Brain microvascular endothelial cell (primary cell): ENCODE results near the gene ADAMTS2.

Source experiments
- DNase-seq: peaks from one replicate; pipeline ENCODE4 v3.0.0-alpha.2; 2020
- H3K27ac ChIP-seq: fragments of 250-450 bp; sonication (Bioruptor Pico); 2 replicates; pipeline ENCODE4 v1.5.1; 2020; ENCODE audit warnings: mild to moderate bottlenecking, moderate library complexity
- H3K27me3 ChIP-seq: fragments of 250-450 bp; sonication (Bioruptor Pico); replicated peaks from 2 replicates; pipeline ENCODE4 v1.5.1; 2020; ENCODE audit warnings: mild to moderate bottlenecking
- H3K36me3 ChIP-seq: fragments of 250-450 bp; sonication (Bioruptor Pico); replicated peaks from 2 replicates; pipeline ENCODE4 v1.5.1; 2020; ENCODE audit warnings: mild to moderate bottlenecking
- H3K4me3 ChIP-seq: 2 replicates; pipeline ENCODE4 v1.5.1; 2011; ENCODE audit warnings: low read depth, mild to moderate bottlenecking, control low read depth, low read length, moderate library complexity
- in situ Hi-C: cut with HindIII; loops from 2 replicates; pipeline ENCODE4 v1.10.0; 2017; ENCODE audit warnings: low sequenced_read_pairs, low pct_ligation_motif_present
- TF ChIP-seq, protein P1 (sequence below): IDR thresholded peaks from 2 replicates; pipeline ENCODE4 v1.5.1; 2011; ENCODE audit warnings: low read depth, mild to moderate bottlenecking, moderate library complexity, low read length, control low read depth, inconsistent platforms; ENCODE audit errors: missing control alignments

ADAMTS2 gene

DNA sequence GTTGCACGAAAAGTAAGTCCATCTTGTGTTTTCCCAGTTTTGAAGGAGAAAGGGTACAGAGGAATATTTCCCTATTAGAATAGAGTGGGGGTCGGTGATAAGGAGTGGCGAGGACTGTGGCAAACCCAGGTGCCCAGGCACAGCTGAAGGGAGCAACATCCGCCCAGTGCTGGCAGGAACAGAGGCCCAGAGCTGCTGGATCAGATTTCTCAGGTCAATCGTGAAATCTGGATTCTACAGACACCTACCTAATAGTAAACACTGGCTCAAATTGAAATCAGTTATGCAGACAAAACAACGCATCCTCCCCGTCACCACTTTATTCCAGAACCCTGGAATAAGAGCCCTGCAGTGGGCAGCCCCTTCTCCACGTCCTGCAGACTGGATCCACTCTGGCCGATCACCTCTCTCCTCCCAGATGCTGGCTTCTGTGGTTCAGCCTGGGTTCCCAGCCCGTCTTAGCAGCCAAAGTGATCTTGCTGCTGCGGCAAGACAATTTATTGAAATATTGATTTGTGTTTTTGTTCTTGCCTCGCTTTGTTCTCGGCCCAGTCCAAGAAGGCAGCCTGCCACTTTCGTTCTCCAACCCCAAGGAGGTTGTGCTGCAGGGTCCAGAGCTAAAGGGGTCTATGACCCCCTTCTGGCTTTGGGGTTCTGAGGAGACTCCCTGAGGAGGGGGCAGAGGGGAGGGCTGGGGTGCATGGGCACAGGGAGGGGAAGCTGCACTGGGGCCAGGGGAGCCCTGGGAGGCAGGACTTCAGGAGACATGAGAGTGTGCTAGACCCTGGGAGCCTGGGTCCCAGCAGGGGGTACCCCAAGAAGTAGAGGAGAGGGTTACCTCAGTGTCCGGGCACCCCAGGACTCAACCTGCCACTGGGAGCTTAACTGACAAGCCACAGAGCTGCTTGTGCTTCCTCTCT, 181.8 kb downstream of the ADAMTS2 start:
- Histone ChIP-seq H3K4me3 (no peak overlapping the region), H3K36me3 (no peaks in the 10 kb centered on the region), H3K27ac (no peak overlapping the region), H3K27me3 (no peaks in the 10 kb centered on the region)
- TF ChIP-seq, protein P1, sequence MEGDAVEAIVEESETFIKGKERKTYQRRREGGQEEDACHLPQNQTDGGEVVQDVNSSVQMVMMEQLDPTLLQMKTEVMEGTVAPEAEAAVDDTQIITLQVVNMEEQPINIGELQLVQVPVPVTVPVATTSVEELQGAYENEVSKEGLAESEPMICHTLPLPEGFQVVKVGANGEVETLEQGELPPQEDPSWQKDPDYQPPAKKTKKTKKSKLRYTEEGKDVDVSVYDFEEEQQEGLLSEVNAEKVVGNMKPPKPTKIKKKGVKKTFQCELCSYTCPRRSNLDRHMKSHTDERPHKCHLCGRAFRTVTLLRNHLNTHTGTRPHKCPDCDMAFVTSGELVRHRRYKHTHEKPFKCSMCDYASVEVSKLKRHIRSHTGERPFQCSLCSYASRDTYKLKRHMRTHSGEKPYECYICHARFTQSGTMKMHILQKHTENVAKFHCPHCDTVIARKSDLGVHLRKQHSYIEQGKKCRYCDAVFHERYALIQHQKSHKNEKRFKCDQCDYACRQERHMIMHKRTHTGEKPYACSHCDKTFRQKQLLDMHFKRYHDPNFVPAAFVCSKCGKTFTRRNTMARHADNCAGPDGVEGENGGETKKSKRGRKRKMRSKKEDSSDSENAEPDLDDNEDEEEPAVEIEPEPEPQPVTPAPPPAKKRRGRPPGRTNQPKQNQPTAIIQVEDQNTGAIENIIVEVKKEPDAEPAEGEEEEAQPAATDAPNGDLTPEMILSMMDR, result no peak
- in situ Hi-C loops, result no loop called here
- no peak for DNase-seq

DNA sequence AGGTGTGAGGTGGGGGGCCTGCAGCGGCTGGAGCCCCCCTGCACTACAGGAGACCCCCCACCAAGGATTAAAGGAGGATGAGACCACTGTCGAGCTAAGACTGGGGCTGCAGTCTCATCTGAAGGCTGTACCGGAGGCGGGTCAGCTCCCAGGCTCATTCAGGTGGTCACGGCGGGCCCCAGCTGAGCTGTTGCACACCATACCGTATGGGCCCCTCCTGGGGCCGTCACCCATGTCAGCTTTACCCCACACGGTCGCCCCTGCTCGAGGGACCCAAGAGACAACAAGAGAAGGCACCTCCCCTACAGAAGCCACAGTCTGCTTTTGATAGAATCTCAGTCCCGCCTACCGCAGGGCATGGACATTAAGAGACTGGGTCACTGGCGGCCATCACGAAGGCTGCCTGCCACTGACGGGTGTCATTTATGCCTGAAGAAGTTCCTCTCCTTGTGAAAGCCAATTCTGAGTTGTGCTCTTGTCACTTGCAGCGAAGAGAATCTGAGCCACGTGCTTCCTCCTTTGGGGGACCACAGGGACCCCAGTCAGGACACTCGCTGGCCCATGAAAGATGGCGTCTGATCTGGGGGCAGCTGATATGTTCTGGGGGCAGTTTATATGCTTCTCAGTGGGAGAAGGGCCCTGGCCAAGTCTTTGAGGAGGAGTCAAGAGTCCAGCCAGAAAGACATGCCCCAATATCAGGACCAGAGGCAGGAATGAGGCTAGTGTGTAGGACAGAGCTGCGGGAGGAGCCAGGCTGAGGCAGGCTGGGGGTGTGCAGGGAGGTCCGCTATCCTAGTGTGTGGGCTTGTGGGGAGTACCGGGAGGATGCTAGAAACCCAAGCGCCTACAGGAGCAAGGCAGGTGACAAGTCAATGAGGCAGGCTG, 182.7 kb downstream of the ADAMTS2 start:
- in situ Hi-C loops, result no loop called here

DNA sequence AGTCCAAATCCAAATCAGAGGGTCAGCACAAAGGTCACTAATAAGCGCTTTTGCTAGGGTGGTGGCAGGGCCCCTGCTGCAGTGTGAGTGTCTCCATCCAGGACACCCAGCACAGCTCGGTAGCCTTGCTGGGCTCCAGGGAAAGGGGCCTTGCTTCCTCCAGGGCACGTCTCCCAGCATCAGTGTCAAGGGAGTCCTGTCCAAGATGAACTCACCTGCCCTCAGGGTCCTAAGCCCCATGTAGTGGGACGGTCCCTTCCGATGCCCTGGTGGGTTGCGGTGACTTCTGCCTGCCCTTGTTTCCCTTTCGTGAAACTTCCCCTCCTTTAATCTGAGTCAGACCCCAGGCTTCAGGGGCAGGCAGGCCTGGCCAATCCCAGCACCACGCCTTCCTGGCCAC, 183.4 kb downstream of the ADAMTS2 start:
- Histone ChIP-seq H3K36me3 (peaks cover 2% of the 10 kb centered on the region), H3K27me3 (no peaks in the 10 kb centered on the region), H3K4me3 (no peak overlapping the region), H3K27ac (no peak overlapping the region)
- no peak for DNase-seq
- TF ChIP-seq, protein P1, result no peak
- in situ Hi-C loops, result no loop called here

More for the DNA sequence above, 182.7 kb downstream of the ADAMTS2 start:
- Histone ChIP-seq H3K36me3 (peaks cover 2% of the 10 kb centered on the region), H3K27ac (no peak overlapping the region), H3K27me3 (no peaks in the 10 kb centered on the region), H3K4me3 (no peak overlapping the region)
- DNase-seq, result no peak
- TF ChIP-seq, protein P1, result no peak

DNA sequence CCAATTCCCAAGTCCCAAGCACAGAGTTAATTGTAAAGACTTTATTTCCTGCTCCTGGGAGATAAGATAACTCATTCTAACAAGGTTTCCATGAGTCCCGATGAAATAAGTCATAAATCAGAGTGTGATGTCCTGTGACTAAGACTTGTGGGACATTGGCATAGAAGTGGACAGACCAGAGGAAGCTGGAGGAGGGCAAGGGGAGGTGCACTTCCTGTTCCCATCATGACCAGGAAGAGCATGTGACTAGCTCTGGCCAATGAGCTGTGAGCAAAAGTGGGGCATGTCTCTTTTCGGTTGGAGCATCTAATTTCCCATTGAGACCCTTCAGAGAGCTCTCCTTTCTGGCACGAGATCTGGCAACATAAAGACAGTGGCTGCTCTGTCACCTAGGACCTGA, 184.7 kb downstream of the ADAMTS2 start:
- peaks cover 2% of the 10 kb centered on the region for H3K36me3 ChIP-seq

DNA sequence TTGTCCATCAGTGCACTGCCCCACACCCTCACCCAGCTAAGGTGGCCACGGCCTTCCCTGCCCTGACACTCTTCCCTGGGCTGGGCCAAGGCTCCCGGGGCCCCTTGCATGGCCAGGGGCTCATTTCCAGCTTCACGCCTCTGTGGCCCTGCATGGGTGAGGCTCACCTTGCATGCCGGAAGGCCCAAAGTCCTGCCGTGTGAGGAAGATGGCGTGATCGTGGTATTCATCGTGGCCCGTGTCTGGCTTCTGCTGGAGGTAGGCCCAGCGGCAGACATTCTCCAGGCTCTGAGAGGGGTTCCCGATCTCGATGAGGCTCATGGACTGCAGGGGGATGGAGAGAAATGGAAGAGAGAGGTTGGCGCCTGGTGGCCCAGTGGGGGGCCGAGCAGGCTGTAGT, 186.7 kb downstream of the ADAMTS2 start:
- in situ Hi-C loops, result no loop called here
- no peak overlapping the region for H3K27ac ChIP-seq
- DNase-seq, result no peak
- TF ChIP-seq, protein P1, result no peak
- H3K4me3 ChIP-seq, result no peak overlapping the region
- peaks cover 2% of the 10 kb centered on the region for H3K36me3 ChIP-seq
- no peaks in the 10 kb centered on the region for H3K27me3 ChIP-seq

More for the DNA sequence above, 184.7 kb downstream of the ADAMTS2 start:
- Histone ChIP-seq H3K27me3 (no peaks in the 10 kb centered on the region), H3K27ac (no peak overlapping the region), H3K4me3 (no peak overlapping the region)
- in situ Hi-C loops, result no loop called here
- DNase-seq, result no peak
- TF ChIP-seq, protein P1, result no peak
